Suprapubic skin (tissue), 4 donors: Measurements from ENCODE around the gene SLC16A14.

Source experiments
- EP300 ChIP-seq: sonication (generic); formaldehyde crosslinking; IDR thresholded peaks from one replicate; pipeline ENCODE4 v1.6.1; 2017; ENCODE audit warnings: antibody characterized with exemption
- POLR2AphosphoS5 ChIP-seq, 3 donors: sonication (generic); formaldehyde crosslinking; IDR thresholded peaks; one replicate each; pipeline ENCODE4 v1.6.1; 2017; ENCODE audit warnings: antibody characterized with exemption in 3 of 3
- TF ChIP-seq, protein P1 (sequence below), 2 donors: fragments of 200-600 bp in 1 of 2; fragments of 450-650 bp in 1 of 2; sonication (generic) in 1 of 2; IDR thresholded peaks; one replicate each; pipeline ENCODE4 v1.5.1; 2016 to 2019; ENCODE audit warnings: antibody characterized with exemption in 2 of 2, mild to moderate bottlenecking in 1 of 2, moderate library complexity in 1 of 2

DNA sequence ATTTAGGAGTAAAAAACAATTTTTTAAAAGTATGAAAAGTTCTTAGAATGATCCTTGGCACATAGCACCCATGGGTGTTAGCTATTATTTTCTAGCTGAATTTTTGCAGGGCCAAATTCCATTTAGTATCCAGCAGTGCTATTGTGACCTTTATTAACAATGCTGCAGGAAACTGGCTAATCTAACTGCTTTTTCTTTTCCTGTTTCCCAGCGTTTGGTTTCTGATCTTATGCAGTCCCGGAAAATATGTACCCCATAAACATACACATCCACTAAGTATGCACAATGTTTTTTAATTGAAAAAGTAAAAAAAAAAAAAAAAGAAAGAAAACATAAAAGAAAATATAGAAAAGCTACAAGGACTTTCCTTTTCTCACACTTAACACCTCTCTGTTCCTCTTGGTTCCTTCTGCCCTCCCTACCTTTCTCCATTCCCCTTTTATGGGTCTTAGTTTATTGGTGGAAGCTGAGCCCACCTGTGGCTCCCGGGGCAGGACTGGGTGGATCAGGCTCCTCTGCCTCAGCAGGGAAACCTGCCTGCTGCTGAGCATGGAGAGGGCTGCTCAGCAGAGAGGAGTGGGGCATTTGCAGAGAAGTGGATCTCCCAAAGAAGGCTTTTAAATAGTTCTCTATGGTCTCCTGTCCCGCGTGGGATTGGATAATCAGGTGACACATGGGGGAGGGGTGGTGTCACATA, 9.3 kb upstream of the SLC16A14 start:
- TF ChIP-seq, protein P1, sequence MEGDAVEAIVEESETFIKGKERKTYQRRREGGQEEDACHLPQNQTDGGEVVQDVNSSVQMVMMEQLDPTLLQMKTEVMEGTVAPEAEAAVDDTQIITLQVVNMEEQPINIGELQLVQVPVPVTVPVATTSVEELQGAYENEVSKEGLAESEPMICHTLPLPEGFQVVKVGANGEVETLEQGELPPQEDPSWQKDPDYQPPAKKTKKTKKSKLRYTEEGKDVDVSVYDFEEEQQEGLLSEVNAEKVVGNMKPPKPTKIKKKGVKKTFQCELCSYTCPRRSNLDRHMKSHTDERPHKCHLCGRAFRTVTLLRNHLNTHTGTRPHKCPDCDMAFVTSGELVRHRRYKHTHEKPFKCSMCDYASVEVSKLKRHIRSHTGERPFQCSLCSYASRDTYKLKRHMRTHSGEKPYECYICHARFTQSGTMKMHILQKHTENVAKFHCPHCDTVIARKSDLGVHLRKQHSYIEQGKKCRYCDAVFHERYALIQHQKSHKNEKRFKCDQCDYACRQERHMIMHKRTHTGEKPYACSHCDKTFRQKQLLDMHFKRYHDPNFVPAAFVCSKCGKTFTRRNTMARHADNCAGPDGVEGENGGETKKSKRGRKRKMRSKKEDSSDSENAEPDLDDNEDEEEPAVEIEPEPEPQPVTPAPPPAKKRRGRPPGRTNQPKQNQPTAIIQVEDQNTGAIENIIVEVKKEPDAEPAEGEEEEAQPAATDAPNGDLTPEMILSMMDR (IDR thresholded peaks at IDR 0.05): no peak
- TF ChIP-seq POLR2AphosphoS5 (IDR thresholded peaks at IDR 0.05) (no peak), EP300 (no peak)
